Keratinocyte (primary cell): ENCODE measurements around the gene ITGAX.

Source experiments
- EZH2 ChIP-seq: IDR thresholded peaks from one replicate; pipeline ENCODE4 v1.6.1; 2012; ENCODE audit warnings: inconsistent platforms, mild to moderate bottlenecking, low read length, moderate library complexity
- TF ChIP-seq, protein P1 (sequence below), 3 experiments: IDR thresholded peaks in 1 of 3; conservative IDR thresholded peaks in 1 of 3; optimal IDR thresholded peaks in 1 of 3; 2 replicates in 2 of 3; 3 replicates in 1 of 3; pipeline versions ENCODE3 to v1.5.1; 2011; ENCODE audit warnings: low read length in 3 of 3, mild to moderate bottlenecking in 3 of 3, moderate library complexity in 2 of 3, control low read depth in 1 of 3, inconsistent platforms in 1 of 3; ENCODE audit not compliant: insufficient read depth in 2 of 3; ENCODE audit errors: extremely low read depth in 1 of 3

DNA sequence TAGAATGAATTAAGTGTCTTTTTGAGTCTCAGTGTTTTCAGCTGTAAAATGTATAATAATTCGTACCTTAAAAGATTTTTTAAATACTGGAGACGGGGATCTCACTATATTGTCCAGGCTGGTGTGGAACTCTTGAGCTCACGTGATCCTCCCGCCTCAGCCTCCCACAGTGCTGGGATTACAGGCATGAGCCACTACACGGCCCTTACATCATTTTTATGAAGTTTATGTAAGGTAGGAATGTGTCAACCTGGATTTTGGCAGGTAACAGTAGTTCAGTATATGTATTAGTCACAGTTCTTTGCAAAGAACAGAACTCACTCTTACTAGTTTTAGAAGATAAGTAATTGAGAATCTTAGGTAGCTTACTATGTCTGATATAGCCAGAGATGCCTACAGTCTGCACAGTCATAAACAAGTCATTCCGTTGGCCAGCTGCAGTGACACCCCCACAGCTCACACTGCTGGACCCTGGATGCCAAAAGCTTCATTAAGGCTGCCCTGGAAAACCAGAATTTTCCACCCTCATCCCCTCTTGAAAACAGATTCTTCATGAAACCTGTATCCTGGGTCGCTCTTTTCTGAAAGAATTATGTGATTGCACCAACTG, 73.8 kb downstream of the ITGAX start:
- TF ChIP-seq, protein P1, sequence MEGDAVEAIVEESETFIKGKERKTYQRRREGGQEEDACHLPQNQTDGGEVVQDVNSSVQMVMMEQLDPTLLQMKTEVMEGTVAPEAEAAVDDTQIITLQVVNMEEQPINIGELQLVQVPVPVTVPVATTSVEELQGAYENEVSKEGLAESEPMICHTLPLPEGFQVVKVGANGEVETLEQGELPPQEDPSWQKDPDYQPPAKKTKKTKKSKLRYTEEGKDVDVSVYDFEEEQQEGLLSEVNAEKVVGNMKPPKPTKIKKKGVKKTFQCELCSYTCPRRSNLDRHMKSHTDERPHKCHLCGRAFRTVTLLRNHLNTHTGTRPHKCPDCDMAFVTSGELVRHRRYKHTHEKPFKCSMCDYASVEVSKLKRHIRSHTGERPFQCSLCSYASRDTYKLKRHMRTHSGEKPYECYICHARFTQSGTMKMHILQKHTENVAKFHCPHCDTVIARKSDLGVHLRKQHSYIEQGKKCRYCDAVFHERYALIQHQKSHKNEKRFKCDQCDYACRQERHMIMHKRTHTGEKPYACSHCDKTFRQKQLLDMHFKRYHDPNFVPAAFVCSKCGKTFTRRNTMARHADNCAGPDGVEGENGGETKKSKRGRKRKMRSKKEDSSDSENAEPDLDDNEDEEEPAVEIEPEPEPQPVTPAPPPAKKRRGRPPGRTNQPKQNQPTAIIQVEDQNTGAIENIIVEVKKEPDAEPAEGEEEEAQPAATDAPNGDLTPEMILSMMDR (optimal IDR thresholded peaks at IDR 0.05 in 1 of 3, IDR thresholded peaks at IDR 0.05 in 1 of 3, conservative IDR thresholded peaks at IDR 0.05 in 1 of 3; ENCODE audit: extremely low read depth in 1 of 3, insufficient read depth in 2 of 3, low read length in 3 of 3) = no peak
- TF ChIP-seq EZH2 = no peak
